NCI-H748 treated with DMSO at 0.1 percent for 48 hours (cell line): ENCODE results near the gene GPR27.
A peak's percentile ranks its signal among the peaks of the same experiment; 100 is the strongest.

Source experiments
- DNase-seq: peaks from one replicate; lab custom pipeline; 2025; lab: John Stamatoyannopoulos, UW

Gene GPR27

DNA sequence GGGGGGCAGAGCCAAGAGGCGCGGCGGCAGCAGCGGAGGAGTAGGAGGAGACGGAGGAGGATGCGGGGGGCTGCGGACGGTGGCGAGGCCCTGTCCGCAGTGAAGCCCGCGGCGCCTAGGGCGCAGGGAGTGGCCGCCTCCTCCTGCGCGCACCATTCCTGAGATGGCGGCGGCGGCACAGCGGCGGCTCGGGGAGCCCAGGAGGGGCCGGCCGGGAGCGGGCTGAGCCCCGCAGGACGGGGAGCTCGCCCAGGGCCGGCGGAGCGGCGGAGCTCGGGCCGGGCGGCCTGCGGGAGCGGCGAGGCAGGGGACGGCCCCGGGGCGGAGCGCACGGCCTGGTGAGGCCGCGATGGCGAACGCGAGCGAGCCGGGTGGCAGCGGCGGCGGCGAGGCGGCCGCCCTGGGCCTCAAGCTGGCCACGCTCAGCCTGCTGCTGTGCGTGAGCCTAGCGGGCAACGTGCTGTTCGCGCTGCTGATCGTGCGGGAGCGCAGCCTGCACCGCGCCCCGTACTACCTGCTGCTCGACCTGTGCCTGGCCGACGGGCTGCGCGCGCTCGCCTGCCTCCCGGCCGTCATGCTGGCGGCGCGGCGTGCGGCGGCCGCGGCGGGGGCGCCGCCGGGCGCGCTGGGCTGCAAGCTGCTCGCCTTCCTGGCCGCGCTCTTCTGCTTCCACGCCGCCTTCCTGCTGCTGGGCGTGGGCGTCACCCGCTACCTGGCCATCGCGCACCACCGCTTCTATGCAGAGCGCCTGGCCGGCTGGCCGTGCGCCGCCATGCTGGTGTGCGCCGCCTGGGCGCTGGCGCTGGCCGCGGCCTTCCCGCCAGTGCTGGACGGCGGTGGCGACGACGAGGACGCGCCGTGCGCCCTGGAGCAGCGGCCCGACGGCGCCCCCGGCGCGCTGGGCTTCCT is at the start of gene GPR27:
TSS of gene GPR27 (plus strand) at position 155 of the 909 bp plus-strand sequence. CDS start at position 350, 195 bp downstream.
- DNase-seq, result no peak

DNA sequence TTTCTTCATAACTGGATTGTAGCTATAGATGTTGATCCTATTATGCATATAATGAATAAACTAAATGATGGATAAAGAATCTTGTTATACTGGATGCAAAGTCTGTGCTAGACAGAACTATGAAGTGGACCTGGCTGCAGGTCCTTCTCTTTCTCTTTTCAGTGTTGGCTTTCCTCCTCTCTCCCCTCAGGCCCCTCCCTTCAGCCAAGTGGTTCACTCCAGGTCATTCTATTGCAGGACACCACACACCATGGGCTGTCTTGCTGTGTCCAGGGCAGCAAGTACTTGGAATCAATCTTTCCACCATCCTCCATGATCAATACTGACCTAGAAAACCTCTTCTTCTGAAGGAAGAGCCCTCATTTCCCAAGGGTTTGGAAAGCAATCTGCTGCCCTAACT is 48.7 kb upstream of the GPR27 start:
- DNase-seq, result no peak

DNA sequence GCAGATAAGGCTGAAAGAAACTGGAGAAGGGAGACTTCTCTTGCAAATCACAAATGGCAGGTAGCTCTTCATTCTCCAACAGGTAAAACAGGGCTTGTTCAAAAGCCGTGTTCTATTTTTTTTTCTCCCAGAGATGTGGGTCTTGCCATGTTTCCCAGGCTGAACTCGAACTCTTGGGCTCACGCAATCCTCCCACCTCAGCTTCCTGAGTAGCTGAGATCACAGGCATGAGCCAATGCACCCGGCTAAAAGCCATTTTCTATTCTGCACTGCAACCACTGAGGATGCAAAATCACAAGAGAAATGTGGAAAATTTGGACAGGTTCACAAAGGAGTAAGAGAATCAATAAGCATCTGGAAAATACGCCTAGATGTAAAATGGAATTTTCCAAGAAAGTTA is 48.0 kb upstream of the GPR27 start:
- DNase-seq, result no peak

GRCh38 chr3:71707595-71707994 is 46.1 kb upstream of the GPR27 start:
- DNase-seq, result no peak

- no peak for DNase-seq
Measured at GRCh38 chr3:71708476-71709105, 45.1 kb upstream of the GPR27 start.

DNA sequence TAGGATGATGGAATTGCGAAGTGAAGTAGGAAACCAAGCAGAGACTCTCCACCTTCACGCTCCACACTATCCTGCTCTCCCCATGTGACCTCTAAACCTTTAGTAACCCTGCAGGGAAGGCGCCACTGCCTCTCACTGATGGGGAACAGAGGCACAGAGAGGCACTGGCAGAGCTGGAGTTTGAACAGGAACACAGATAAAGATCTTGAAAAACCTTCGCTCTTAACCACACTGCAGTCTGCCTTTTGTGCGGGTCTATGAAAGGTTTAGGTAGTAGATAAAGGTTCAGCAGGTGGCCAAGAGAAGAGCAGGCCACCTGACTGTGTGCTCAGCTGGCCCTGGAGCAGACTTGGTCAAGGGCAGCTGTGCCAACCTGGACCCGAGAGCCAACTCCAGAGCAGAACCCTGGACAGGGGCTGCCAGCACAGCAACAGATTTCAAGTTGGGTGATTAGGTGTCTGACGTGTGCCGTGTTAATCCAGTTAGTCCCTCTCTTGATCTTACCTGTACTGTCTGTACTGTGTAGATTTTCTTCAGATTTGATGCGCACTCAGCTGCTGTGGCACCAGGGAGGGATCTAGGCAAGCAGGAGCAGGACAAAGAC is 43.6 kb upstream of the GPR27 start:
- DNase-seq, result no peak

GRCh38 chr3:71710906-71711494 is 42.7 kb upstream of the GPR27 start:
- DNase-seq, result peak; percentile 32

DNA sequence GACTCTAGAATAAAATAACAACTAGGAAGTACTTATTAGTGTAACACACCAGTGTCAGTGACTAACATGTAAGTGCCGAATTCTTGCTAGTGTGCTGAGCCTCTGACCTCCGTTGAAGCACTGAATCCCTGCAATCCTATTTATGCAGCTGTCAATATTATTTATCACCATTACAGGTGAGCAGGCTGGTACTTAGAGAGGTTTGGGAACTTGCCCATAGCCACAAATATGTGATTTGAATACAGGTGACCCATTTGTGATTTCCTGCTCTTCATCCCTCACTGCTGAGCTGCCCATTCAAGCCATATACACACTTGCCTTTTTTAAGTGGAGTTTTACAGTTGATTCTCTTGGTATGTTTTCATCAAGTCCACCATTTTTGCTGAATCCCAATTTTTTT is 40.6 kb upstream of the GPR27 start:
- peak; percentile 89 for DNase-seq

DNA sequence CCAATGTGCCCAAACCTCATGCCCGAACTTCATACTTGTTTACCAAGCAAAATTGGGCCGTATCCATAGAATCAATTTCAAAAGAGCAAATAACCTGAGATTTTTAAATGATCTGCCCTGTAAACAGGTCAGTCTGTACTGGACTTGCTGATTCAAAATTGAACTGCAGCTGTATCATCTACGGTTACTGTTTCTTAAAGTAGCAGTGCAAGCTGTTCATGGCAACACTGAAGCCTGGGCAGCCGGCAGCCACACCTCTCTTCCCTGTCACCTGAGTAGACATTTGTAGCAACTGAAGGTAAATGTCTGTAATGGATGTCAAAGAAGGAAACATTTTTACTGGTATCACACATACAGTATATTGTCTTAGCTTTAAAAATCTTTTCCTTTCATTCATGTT is 39.1 kb upstream of the GPR27 start:
- DNase-seq, result no peak

- DNase-seq, result no peak
Measured at GRCh38 chr3:71718072-71718471, 35.6 kb upstream of the GPR27 start.

DNA sequence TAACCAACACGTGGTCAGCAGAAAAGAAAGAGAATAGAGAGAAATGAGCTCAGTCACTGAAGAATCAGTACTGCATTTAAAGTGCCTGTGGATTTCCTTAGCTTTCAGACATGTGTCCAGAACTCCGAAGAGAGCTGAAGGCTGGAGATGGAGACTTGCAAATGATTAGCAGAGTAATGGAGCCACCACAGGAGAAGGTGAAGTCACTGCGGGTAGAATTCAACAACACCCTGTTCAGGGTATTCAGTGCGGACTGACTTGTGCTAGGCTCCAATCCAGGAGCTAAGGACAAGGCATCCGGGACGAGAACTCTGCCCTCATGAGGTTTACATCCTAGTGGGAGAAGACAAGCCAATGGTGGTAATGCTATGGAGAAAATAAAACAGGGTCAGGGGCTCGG is 32.7 kb upstream of the GPR27 start:
- DNase-seq, result no peak

DNA sequence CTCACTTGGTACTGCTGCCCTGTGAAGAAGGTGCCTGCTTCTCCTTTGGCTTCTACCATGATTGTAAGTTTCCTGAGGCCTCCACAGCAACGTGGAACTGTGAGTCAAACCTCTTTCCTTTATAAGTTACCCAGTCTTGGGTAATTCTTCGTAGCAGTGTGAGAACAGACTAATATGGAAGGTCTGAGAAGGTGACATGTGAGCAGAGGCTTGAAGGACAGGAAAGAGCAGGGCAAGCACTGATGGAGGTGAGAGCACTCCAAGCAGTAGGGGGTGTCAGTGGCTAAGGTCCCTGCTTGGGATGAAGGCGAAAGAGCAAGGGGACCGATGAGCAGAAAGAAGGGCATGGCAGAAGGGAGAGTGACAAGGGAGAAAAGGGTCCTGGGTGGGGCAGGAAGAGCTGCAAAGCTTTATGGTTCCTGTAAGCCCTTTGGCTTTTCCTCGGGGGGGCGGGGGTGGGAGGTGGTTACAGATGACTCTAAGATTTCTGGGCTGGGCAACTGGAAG is 32.0 kb upstream of the GPR27 start:
- DNase-seq, result no peak

DNA sequence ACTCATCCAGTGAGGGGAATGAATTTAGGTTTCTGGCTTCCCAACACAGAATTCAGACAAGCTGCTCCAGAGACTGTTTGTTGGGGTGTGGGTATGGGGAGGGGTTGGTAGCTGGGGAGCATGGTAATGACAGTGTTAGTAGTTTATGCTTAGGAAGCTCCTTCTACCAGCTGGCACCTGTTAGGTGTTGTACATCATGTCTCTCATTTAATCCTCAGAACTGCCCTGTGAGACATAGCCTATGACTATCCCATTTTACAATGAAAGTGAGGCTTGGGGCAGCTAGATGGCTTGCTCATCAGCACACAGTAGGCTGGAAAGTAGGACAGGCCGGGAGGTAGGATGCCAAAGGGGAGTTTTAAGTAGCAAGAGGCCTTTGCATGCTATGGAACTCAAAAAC is 31.0 kb upstream of the GPR27 start:
- DNase-seq, result no peak

- DNase-seq, result no peak
Measured at GRCh38 chr3:71723452-71724170, 30.0 kb upstream of the GPR27 start.

DNA sequence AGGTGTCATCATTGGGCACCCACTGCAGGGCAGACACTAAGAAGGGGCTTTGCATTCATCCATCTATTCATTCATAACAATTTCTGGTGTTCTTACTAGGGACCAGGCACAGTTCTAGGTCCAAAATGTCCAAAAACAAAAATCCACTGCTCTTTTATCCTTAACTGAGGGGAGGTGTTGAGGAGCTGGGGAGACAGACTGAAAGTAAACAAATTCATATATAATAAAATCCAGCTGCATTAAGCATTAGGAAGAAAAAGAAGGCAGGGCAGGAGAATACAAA is 29.5 kb upstream of the GPR27 start:
- no peak for DNase-seq

- peak; percentile 45 for DNase-seq
Measured at GRCh38 chr3:71724584-71725270, 28.9 kb upstream of the GPR27 start.

DNA sequence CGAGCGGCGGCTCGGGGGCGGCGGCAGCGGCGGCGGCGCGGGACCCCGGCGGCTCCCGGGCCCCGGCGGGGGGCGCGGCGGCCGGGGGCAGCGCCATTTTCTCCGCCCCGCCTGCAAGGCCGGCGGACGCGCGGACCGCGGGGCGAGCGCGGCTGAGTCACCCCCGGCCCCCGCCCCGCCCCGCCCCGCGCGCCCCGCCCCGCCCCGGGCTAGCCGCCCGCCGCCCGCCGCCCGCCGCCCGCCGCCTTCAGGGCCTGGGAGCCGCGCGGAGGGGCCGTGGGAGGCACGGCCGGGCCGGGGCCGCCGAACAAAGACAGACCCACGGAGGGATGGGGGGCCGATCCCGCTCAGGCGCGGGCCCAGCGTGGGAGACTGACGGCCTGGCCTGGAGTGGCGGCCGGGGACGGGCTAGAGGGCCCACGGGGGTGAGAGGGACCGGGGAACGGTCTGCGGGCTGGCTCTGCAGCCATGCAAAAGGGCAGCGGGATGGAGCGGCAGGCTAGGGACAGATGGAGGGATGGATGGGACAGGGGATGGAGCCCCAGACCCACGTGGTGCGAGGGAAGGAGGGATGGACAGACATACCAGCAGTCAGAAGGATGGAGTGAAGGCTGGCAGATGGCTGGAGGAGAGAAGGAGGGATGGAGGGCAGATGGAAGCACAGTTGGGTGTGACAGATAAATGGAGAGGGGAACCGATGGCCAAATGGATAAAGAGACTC is 28.2 kb upstream of the GPR27 start, which contains the start of gene EIF4E3:
TSS of gene EIF4E3 (minus strand) at position 132 of the 721 bp plus-strand sequence. CDS start at position 97, 35 bp downstream.
- no peak for DNase-seq

DNA sequence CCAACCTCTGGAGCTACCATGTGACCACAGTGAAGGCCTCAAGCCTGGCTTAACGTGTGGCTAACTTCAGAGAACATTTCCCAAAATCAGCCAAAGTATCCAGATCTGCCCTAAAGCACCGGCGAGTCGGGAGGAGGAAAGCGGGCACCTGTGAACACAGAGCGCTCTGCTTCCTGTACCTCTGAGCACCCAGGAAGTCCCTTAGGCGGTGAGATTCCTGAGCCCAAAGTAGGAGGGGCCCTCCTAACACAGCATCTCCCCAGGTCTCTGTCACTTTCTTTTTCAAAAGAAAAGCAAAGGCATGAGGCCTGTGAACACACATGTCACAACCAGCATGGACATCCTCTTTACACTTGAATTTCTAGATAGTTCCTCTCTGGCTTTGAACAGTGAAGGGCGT is 27.5 kb upstream of the GPR27 start:
- no peak for DNase-seq

DNA sequence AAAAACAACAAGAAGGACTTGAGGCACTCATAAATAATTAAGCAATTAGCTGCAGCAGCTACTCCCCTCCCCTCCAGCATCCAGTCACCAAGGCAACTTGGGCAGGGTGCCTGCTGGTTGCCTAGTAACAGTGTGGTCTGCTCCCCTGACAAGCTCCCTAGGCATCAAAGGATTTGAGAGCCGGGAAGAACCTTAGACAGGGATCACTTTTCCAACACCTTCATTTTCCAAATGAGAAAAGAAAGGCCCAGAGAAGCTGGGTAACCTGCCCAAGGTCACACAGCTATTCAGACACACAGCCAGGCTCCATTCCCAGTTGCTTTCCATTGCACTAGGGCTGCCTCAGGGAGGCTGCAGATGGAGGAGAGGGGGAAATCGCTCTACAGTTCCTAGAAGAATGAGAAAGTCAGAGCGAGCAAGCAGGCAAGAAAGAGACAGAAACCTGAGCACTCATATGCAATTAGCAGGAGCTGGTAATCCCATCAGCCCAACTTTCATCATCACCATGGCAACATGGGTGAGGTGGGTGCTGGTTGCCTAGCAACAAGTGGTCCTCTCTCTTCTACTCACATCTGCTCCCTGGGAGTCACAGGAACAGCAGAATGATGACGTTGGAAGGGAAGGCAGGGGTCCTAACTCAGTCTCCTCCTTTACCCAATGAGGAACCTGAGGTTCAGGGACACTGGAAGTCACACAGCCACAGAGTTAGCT is 24.9 kb upstream of the GPR27 start:
- peak; percentile 75 for DNase-seq

- no peak for DNase-seq
Measured at GRCh38 chr3:71732637-71733036, 21.0 kb upstream of the GPR27 start.
